ENCODE measurements around the gene SOX12.

Gene SOX12

DNA sequence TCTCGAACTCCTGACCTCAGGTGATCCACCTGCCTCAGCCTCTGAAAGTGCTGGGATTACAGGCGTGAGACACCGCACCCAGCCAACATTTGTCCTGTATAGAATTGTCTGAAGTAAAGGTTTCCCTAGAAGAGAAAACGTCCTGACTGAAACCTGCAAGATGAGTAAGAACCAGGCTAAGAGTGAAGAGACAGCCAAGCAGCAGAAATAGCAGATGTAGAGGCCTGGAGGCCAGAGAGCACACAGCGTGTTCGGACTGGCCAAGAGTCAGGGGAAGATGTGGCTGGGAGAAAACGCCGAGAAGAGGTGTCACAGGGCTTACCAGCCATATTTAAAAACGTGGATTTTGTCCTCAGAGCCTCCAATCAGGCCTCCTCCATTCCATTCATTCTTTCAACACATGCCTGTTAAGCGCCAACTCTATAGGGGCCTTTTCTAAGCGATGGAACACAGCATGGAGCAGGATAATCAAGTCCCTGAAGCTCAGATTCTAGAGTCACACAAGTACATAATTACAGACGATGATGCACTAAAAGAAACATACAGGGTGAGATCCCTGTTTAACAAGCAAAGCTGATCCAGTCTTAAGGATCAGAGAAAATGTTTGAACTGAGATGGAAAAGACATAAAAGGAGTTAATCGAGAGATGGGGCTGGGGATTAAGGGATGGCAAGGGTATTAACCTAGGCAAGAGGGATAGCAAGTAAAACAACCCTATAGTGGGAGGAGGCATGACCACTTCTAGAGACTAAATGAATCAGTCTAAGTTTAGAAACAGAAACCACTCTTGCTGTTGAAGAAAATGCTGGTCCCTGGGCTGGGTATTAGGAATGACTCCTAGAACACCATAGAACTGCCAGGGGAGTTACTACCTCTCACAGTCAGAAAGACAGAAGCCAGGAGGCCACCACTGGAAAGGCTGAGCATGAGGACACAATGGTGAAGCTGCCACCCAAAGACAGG is 23.2 kb upstream of the SOX12 start:
- no peak for DNase-seq

DNA sequence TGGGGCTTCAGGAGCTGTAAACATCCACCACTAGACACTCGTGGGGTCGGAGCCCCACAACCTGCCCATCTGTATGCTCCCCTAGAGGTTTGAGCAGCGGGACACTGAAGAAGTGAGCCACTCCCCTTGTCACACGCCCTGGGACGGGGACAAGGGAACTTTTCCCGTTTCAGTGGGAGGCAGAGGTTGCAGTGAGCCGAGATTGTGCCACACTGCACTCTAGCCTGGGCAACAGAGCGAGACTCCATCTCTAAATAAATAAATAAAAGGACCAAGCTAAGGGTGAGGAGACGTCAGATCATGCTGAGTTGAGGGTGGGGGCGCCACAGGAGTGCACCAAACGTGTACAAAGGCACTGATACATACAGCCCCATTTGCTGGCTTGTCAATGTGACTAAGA is 19.6 kb upstream of the SOX12 start:
- no peak for DNase-seq

DNA sequence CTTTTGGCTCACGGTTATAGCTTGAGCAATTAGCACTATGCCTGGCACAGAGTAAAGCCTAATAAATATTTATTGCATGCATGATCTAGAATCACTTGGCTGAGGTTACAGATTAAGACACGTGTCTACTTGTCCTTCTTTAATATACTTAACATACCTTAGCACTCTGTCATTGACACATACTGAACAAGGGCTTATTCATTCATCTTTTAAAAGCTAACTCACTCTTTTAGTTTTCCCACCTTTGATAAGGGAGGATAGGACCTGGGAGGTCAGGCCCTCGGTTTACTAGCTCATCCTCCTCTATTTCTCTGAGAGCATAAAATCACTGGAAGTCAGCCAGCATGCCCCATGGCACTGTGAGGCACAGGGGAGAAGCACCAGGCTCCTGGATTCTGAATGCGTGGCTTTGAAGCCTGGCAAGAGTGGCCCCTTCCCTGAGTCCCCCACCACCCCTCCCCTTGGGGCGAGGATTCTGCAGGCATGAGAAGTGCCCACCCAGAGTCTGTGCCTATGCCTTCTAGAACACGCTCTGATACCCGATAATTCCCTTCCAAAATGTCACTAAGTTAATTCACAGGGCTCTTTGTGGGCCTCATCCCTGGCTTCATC is 16.8 kb upstream of the SOX12 start:
- no peak for DNase-seq

DNA sequence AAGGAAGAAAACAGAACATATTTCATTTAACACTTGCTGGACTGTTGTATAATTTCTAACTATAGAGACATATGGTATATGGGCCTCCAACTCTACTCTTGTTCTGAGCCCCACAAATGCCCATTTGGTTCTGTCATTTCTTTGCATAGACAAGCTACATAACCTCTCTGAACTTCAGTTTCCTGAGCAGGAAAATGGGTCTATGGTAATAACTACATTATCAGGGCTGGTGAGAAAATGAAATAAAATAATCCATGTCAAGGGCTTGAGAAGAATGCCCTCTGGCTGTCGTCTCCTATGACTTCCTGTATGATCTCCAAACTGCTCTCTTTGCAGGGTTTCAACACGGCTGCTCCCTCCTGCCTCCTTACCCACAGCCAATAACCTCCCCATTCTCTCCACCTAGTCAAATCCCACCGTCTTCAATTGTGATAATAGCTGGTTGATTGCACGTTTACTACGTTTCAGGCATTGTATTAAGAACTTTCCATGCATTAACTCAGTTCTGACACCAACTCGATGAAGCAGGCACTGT is 16.0 kb upstream of the SOX12 start:
- DNase-seq = no peak

DNA sequence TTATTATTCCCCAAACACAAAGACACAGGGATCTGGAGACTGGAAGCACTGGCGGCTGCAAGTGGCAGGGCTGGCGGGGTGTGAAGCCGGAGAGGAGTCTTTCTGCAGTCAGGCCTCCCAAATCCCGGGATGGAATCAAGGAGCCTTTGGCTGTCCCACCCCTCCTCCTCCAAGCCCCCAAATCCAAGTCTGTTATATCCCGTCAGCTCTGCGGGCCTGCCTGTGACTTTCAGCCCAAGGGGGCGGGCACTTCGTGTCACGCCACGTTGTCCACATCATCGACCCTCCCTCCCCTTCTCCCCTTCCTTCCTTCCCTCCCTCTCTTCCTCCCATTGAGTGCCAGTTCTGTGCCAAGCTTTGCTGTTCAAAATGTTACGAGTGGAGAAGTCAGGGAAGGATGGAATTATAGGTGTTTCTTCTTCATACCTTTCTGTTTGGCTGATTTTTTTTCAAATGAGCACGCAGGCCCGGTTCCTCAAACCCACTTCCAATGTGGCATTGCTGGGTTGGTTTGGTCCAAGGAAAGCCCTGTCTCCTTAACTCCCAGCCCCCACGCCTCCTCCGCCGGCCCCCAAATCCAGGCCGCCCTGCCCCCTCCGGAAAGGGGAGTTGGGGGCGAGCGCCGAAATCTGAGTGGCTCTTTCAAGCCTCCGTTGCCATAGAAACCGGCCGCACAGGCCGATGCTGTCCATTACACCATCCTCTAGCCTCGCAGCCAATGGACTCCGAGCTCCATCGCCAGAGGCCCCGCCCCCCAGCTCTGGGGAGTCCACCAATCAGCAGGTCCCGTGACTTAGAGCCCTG is 15.3 kb upstream of the SOX12 start:
- peak; percentile 98 for DNase-seq

DNA sequence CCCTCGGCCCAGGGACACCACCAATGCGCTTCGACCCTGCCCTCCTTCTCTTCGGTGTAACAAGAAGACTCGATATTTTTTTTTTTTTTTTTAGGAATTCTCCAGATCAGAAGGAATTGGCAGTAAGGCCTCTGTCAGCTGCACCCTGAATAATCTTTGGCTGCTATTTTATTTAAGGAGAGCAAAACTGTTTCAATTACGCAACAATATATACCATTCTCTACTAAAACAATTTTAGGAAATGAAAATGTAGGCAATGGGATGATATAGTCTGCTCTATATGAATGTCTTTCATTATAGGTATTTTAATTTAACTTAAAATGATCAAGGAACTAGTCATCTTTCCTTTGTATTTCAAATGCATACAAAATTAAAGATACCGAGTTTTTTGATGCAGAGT is 14.7 kb upstream of the SOX12 start:
- DNase-seq = no peak

DNA sequence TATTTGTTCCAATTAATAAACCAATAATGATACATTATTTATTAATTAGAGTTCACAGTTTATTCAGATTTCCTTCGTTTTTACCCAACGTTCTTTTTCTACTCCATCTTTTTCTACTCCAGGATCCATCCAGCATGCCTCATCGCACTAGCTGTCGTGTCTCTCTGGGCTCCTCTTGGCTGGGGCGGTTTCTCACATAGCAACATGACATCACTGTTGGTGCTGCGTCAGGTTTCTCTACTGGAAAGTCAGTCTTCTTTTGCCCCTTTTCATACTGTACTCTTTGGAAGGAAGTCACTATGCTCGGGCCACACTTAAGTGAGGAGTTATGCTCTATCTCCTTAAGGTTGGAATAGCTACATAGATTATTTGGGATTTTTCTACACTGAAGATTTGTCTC is 13.7 kb upstream of the SOX12 start:
- no peak for DNase-seq

DNA sequence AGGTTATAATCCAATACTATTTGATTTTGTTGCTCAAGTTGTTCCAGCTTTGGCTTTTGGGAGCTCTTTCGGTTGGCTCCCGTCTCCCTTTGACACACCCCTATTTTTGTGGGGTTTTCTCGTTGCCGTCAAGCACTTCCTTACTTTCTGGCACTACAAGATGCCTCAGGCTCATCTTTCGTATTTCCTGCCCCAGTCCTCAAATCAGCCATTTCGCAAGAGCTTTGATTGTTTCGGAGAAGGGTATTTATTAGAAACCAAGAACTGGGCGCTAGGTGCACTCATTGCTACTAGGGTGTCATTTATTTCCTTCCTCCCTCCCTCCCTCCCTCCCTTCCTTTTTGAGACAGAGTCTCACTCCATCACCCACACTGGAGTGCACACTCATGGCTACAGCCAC is 13.3 kb upstream of the SOX12 start:
- no peak for DNase-seq

DNA sequence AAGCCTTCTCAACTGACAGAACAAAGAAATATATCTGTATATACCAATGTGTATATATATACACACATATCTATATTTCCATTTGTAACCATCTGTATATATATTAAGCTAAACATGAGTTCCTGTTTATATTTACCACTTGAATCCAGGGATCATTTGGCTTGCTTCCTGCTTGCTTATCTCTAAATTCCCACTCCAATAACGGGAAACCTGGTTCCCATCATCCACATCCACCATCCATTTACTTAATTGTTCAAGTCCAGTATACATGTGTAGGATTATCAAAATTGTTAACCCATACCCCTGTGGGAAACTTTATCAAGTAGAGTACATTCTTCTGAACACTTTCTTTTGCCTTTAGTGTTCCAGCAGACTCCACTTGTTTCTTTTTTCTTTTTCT is 12.5 kb upstream of the SOX12 start:
- no peak for DNase-seq

DNA sequence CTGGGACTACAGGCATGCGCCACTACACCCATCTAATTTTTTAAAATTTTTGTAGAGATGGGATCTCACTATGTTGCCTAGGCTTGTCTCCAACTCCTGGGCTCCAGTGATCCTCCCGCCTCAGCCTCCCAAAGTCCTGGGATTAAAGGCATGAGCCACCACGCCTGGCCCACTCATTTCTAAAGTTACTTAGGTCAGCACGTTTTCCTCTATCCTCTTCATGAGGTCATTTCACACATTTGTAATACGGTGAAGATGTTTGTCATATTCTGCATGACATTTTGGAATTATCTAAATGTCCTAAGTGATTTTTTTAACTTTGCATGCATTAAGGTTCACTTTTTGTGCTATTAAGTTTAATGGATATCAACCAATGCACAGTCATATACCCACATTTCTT is 11.9 kb upstream of the SOX12 start:
- DNase-seq = no peak

DNA sequence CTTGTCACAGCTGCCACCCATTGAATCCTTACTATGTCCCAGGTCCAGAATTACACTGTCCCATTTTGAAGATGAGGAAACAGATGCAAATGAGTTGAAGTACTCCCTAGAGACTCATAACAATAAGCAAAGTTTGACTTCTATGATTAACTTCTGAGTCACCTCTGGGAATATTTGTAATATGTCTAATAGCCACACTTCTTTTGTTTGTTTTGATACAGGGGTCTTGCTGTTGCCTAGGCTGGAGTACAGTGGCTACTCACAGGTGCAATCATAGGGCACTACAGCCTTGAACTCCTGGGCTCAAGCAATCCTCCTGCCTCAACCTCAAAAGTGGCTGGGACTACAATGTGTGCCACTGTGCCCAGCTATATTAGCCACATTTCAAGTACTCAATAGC is 11.4 kb upstream of the SOX12 start:
- no peak for DNase-seq

DNA sequence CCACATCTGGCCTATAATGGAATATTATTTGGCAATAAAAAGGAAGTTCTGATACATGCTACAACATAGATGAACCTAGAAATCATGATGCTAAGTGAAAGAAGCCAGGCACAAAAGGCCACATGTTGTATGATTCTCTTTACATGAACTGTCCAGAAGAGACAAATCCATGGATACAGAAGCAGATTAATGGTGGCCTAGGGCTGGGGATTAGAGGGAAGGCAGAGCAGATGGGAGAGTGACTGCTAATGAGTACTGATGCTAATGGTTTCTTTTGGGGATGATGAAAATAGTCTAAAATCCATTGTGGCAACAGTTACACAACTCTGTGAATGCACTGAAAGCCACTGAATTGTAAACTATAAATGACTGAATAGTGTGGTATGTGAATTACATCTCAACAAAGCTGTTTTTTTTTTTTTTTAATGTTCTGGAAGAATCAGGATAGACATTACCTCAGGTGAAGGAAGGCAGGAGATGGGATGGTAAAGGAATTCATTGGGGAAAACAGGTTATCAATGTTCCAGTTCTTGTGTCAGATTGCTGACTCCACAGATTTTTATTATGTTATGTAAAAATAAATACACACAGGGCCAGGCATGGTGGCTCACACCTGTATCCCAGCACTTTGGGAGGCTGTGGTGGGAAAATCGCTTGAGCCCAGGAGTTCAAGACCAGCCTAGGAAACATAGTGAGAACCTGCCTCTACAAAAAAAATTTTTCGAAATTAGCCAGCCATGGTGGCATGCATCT is 8.9 kb upstream of the SOX12 start:
- DNase-seq = no peak

DNA sequence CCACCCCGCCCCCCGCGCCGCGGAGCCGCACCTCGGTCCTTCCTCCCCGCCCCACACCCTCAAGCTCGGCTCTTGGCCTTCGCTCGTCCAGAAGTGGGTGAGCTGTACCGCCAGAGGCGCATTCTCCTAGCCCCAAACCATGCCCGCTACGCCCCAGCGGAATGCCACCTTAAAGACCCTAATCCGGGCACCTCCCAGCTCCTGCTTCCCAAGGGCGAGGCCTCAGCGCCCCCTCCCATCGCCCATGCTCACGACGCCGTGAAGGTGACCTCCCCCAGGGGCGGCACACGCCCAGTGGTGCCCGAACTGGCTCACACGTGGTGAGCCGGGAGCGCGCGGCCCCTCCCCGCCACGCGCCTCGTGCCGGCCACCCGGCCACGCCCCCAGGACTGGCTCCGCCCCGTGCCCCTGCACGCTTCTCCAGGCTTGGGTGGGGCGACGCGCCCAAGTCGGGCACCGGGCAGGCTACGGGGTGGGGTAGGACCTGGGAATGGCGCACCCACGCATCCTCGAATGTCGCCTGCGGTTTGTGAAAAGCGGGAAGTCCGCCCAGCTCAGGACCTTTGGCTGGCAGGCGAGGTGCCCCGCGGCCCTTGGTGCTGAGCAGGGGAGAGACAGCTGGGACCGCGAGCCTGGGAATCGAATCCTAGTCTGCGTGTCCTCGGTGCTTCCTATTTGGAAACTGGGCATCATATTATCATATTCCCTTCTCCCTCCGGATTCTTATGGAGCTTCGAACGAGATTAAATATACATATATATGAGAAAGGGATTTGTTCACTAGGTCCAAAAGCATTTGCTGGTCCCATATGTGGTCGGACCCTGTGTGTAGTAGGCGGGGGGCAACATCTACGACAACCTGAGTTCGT is 941 bp upstream of the SOX12 start:
- peak; percentile 79 for DNase-seq

DNA sequence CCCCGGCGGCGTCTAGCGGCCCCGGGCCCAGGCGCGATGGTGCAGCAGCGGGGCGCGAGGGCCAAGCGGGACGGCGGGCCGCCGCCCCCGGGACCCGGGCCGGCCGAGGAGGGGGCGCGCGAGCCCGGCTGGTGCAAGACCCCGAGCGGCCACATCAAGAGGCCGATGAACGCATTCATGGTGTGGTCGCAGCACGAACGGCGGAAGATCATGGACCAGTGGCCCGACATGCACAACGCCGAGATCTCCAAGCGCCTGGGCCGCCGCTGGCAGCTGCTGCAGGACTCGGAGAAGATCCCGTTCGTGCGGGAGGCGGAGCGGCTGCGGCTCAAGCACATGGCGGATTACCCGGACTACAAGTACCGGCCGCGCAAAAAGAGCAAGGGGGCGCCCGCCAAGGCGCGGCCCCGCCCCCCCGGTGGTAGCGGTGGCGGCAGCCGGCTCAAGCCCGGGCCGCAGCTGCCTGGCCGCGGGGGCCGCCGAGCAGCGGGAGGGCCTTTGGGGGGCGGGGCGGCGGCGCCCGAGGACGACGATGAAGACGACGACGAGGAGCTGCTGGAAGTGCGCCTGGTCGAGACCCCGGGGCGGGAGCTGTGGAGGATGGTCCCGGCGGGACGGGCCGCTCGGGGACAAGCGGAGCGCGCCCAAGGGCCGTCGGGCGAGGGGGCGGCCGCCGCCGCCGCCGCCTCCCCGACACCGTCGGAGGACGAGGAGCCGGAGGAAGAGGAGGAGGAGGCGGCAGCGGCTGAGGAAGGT is 715 bp downstream of the SOX12 start:
- no peak for DNase-seq

DNA sequence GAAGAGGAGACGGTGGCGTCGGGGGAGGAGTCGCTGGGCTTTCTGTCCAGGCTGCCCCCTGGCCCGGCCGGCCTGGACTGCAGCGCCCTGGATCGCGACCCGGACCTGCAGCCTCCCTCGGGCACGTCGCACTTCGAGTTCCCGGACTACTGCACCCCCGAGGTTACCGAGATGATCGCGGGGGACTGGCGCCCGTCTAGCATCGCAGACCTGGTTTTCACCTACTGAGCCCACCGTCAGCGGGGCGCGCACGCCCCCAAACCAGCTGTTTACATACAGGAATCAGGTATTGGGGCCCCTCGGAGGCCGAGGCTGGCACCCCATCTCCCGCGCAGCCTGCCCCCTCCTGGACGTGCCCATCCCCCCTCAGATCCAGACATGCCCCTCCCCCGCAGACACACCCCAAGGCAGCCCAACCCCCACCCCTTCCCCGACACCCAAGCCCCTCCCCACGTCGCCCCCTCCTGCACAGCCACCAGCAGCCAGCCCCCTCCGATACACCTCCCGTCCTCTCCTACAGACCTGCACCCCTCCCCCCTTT is 1.4 kb downstream of the SOX12 start:
- DNase-seq = no peak

DNA sequence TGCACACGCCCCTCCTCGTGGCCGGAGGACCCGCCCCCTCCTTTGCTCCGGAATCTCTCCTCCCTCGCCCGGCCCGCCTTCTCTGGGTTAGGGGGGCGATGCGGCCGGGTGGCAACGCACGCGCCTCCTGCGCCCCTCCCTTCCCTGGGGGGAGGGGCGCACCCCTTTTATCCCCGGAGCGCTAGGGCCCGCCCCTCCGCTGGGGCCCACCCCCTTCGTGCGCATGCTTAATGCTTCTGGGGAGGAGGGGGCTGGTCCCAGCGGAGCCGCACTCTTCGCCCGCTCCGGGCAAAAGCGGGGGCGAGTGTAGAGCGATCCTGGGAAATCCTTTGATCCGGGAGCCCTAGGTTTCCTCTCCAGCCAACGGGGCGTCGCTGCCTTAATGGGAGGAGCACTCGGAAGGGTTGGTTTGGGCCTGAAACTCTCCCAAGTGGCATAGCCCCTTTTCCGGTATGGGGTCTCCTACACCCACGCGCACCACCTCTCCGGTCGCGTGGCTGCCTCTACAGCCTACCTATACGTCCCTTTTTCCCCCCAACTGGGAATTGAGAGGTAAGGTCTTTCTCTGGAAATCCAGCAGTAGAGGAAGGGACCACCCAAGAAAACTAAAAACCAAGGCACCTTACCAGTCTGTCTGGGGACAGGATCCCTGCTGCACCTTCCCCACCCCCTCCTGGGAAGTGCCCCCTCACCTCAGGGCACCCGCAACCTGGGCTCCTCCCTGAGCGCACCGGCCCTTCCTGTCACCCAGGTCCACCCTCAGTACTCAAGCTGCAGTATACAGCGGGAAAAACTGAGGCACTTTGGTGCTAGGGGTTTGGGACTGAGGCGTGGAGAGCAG is 2.1 kb downstream of the SOX12 start:
- peak; percentile 72 for DNase-seq

DNA sequence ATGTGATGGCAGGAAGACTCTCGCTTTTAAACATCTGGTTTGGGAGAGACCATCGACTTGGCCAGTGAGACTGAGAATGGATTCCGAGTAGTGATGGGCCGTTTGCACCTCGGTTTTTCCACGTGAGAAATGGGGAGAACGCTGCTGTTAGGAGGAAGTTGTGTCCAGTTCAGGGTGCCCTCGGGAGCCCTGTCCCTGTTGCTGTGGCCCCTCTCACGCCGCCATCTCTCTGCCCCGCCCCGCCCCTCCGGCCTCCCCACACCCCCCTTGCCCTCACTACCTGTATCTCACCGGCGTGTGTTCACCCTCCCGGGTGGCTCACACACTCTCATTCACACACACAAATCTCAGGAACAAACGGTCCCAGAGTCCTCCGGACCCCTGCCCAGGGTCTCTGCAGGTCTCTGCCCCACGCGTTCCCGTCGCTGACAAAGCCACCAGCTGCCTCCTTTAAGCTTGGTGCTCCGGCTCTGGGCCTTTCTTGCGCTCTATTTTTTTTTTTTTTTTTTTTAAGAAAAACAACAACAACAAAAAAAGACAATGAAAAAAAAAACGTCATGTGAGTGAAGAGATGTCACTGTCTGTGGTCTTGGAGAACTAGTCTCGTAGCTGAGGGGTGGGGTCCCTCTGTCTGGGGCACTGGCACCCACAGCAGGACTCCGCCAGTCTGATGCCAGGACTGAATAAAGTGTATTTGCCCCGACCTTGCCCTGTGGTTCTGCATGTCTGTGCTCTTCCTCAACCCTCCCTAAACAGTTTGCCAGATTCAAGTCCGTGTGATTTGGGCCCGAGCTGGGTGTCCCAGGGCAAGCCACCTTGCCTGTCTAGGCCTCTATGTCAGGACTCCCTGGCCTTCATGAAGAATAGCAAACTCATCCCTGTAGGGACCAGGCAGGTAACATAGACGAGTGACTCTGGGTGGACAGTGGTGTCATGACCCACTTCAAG is 2.9 kb downstream of the SOX12 start:
- no peak for DNase-seq

DNA sequence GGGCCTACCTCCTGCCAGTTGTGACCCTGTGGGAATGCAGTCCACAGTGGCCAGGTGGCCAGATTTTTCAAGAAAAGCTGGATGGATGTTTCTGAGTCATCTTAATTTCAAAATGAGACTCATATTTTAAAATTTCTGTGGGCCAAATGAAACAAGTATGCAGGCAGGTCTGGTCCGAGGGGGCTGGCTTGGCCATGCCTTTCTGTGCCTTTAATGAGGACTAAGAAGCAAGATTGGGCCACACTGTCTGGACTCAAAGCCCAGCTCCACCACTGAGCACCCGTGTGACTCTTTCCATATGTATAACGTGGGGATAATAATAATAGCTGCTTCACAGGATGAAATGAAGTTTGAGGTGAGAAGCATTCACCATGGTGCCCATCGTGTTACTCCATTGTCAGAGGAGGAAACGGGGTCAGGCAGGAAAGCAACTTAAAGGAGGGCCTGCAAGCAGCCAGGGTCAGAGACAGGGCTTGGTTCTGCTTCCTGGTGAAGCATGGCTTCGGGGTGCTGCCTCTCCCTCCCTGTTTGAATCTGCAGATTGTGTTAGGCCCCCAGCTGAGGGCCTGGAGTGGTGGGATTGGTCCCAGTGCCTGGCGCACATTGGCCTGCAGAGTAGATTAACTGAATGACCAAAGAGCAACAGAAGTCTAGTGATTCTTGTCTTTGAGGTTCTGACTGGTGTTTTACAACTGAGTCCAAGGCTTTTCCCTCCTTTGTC is 3.8 kb downstream of the SOX12 start:
- DNase-seq = no peak

Data from DMS79 (cell line).